Calu3 (cell line): ENCODE results near the gene MATN1. TPM values are rescaled to one million over a fixed set of nuclear protein-coding genes. Genes with fewer than 3 reads are reported as not detected.

Source experiments
- Bru-seq: library from RNA; stranded (reverse); fragments of 400-500 nt; gene quantifications from one replicate; lab custom pipeline; 2021; lab: Mats Ljungman, UMichigan
- BruChase-seq, 2 experiments: library from RNA; stranded (reverse); fragments of 400-500 nt; gene quantifications; one replicate each; lab custom pipeline; 2021; lab: Mats Ljungman, UMichigan
- BruUV-seq: library from RNA; stranded (reverse); fragments of 400-500 nt; replicated peaks from 2 replicates; lab custom pipeline; 2021; lab: Mats Ljungman, UMichigan
- CTCF ChIA-PET: fragments of 300-600 bp; sonication (Branson Sonifier 250); formaldehyde crosslinking; loops from one replicate; lab custom pipeline; 2022; ENCODE audit warnings: antibody characterized with exemption; lab: Charles Lee
- DNase-seq: peaks from one replicate; pipeline ENCODE4 v3.0.0; 2022
- H3K27ac Mint-ChIP-seq: one replicate; pipeline ENCODE4 v1.8.0; 2022; ENCODE audit warnings: mixed read lengths; ENCODE audit not compliant: unreplicated experiment
- H3K27me3 Mint-ChIP-seq: one replicate; pipeline ENCODE4 v1.8.0; 2022; ENCODE audit warnings: mixed read lengths; ENCODE audit not compliant: unreplicated experiment
- H3K36me3 Mint-ChIP-seq: one replicate; pipeline ENCODE4 v1.8.0; 2022; ENCODE audit warnings: mild to moderate bottlenecking, moderate library complexity, mixed read lengths; ENCODE audit not compliant: insufficient read depth, unreplicated experiment
- H3K4me1 Mint-ChIP-seq: one replicate; pipeline ENCODE4 v1.8.0; 2022; ENCODE audit warnings: mild to moderate bottlenecking, low read depth, mixed read lengths; ENCODE audit not compliant: unreplicated experiment
- H3K4me3 Mint-ChIP-seq: one replicate; pipeline ENCODE4 v1.8.0; 2022; ENCODE audit warnings: mild to moderate bottlenecking, low read depth, moderate library complexity, mixed read lengths; ENCODE audit not compliant: unreplicated experiment
- H3K9me3 Mint-ChIP-seq: one replicate; pipeline ENCODE4 v1.8.0; 2022; ENCODE audit warnings: low read depth, mixed read lengths; ENCODE audit not compliant: unreplicated experiment
- CTCF ChIP-seq: fragments of 200-600 bp; IDR thresholded peaks from one replicate; pipeline ENCODE4 v1.8.0; 2022; ENCODE audit warnings: antibody characterized with exemption; ENCODE audit not compliant: unreplicated experiment
- intact Hi-C: fragments of 100-400 bp; cut with micrococcal nuclease; formaldehyde crosslinking; loops from one replicate; pipeline ENCODE4 v1.10.0; 2022; ENCODE audit not compliant: unreplicated experiment
- long read RNA-seq: library from polyadenylated mRNA; stranded (forward); transcript quantifications from one replicate; pipeline ENCODE4 v2.0.0, GENCODE V29; 2022
- total RNA-seq: library from RNA; stranded (reverse); gene quantifications from 2 replicates; pipeline ENCODE4 v1.2.3, GENCODE V29; 2022

The MATN1 gene, protein sequence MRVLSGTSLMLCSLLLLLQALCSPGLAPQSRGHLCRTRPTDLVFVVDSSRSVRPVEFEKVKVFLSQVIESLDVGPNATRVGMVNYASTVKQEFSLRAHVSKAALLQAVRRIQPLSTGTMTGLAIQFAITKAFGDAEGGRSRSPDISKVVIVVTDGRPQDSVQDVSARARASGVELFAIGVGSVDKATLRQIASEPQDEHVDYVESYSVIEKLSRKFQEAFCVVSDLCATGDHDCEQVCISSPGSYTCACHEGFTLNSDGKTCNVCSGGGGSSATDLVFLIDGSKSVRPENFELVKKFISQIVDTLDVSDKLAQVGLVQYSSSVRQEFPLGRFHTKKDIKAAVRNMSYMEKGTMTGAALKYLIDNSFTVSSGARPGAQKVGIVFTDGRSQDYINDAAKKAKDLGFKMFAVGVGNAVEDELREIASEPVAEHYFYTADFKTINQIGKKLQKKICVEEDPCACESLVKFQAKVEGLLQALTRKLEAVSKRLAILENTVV
- not detected in 2 replicates for total RNA-seq
- percentile 10 among the genes with signal in this experiment for Bru-seq, nascent RNA
- not detected for BruChase-seq, experiment 1, labeled RNA remaining after a 6-hour chase
- percentile 12 among the genes with signal in this experiment for BruChase-seq, experiment 2, labeled RNA remaining after a 2-hour chase
- long read RNA-seq, partial matches to known transcripts = 0 of 1 reads
- long read RNA-seq, other reads (novel, unspliced or antisense) = 1 of 1 reads

DNA sequence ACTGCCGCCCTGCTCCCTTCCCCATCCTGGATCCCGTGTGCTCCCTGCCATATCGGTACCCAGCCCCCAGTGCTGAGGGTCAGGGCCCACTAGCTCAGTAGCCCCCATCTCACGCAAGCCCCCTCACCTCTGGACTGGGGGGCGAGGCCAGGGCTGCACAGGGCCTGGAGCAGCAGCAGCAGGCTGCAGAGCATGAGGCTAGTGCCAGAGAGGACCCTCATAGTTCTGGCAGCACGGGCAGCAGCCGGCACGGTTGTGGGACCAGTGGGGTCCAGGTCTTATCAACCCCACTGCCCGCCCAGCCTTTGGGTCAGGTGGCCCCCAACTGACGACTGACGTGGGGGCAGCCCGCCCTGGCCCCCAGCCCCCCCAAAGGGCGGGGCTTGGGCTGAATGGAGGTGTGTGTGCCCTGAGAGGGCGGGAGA lies at the start of gene MATN1:
TSS of gene MATN1 (minus strand) at position 255 of the 425 bp plus-strand sequence. CDS start at position 221, 34 bp downstream.
- Mint-ChIP-seq H3K36me3 (peaks cover 28% of the 10 kb centered on the region), H3K4me1 (no peaks in the 10 kb centered on the region), H3K27me3 (no peaks in the 10 kb centered on the region), H3K27ac (no peak within 1 kb of the TSS), H3K4me3 (no peak within 1 kb of the TSS), H3K9me3 (no peaks in the 10 kb centered on the region)
- intact Hi-C loops = loop anchor here (5.0 kb wide), 1 partner anchor 189 kb away; no protein-coding TSS in a partner anchor
- CTCF ChIA-PET = interaction anchor here (0.6 to 6.6 kb wide), 3 partner anchors 21 to 146 kb away, joined by 3 to 116 read pairs (median 4); no protein-coding TSS in a partner anchor
- no TSS peak for BruUV-seq
- no peak for DNase-seq
- TF ChIP-seq CTCF = no peak

- CTCF ChIA-PET = no interaction called here
- no peak overlapping the region for H3K27ac Mint-ChIP-seq
- no peaks in the 10 kb centered on the region for H3K9me3 Mint-ChIP-seq
- H3K27me3 Mint-ChIP-seq = peaks cover 65% of the 10 kb centered on the region
- no peak overlapping the region for H3K4me3 Mint-ChIP-seq
- H3K36me3 Mint-ChIP-seq = no peaks in the 10 kb centered on the region
- intact Hi-C loops = no loop called here
- BruUV-seq = no TSS peak
- no peak for TF ChIP-seq CTCF
- peaks cover 8% of the 10 kb centered on the region for H3K4me1 Mint-ChIP-seq
- DNase-seq = no peak
Measured at GRCh38 chr1:30771005-30771404, 47.6 kb upstream of the MATN1 start.

DNA sequence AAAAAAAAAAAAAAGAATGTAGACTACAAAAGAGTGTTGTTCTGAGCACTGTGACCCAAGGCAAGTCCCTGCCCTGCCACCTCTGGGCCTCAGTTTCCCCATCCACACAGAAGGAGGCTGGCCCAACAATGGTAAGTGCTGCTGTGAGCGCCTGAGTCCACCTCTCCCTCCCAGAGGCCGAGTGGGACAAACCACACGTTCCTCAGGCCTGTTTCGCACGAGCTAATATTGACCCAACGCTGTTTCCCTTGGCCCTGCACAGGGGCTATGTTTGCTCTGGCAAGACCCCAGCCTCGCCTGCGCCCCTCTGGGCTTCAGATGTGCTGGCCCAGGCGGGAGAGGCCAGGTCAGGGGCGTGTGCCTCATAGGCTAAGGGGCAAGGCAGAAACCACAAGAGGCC lies 46.8 kb upstream of the MATN1 start:
- H3K4me3 Mint-ChIP-seq = no peak overlapping the region
- intact Hi-C loops = no loop called here
- H3K27ac Mint-ChIP-seq = no peak overlapping the region
- no TSS peak for BruUV-seq
- H3K4me1 Mint-ChIP-seq = peaks cover 8% of the 10 kb centered on the region
- peaks cover 58% of the 10 kb centered on the region for H3K27me3 Mint-ChIP-seq
- no peak for TF ChIP-seq CTCF
- no peaks in the 10 kb centered on the region for H3K36me3 Mint-ChIP-seq
- no peak for DNase-seq
- H3K9me3 Mint-ChIP-seq = no peaks in the 10 kb centered on the region
- CTCF ChIA-PET = interaction anchor here (0.6 to 0.7 kb wide), 2 partner anchors 32 to 39 kb away, joined by 3 read pairs; no protein-coding TSS in a partner anchor

DNA sequence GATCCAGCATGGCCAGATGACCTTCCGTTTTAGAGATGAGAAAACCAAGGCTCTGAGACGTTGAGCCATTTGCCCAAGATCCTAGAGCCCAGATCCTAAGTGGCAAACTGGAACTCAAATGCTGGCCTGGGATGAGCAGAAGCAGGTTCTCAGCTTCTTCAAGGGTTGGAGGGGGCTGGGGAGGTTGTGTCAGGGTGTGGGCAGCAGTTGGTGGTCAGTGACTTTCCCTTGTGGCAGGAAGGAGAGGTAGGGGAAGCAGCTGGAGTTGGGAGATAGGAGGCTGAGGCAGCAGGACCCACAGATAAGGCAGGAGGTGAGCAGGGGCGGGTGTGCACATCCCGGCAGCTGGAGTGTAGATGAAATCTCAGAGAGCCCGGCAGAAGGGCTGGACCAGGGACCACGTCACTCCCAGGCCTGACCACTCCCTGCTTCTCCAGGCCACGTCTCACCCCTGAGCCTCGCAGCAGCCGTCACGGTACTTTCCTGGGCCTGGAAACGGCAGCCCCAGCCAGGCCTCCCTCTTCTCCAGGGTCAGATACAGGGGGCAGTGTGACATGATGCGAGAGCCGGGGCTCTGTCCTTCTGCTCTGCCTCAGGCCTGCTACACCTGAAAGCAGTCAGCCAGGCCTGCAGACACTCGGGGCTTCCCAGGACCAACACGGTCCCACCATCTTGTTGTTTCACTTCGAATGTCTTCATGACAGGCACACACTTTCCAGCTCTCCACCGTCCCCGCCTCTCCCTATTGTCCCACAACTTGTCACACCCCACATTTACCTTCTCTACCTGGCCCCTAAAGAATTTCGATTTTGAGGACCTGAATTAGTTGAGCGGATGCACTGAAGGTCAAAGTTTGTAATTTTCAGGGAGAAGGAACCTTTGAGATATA lies 45.7 kb upstream of the MATN1 start:
- H3K4me3 Mint-ChIP-seq = no peak overlapping the region
- H3K36me3 Mint-ChIP-seq = no peaks in the 10 kb centered on the region
- BruUV-seq = no TSS peak
- intact Hi-C loops = no loop called here
- H3K4me1 Mint-ChIP-seq = peaks cover 8% of the 10 kb centered on the region
- no peak for DNase-seq
- CTCF ChIA-PET = interaction anchor here (0.6 to 0.7 kb wide), 2 partner anchors 33 to 38 kb away, joined by 3 read pairs; no protein-coding TSS in a partner anchor
- no peaks in the 10 kb centered on the region for H3K9me3 Mint-ChIP-seq
- H3K27ac Mint-ChIP-seq = no peak overlapping the region
- H3K27me3 Mint-ChIP-seq = peaks cover 53% of the 10 kb centered on the region
- TF ChIP-seq CTCF = no peak
